K562 (cell line): Measurements from ENCODE around the gene TRIM27. TPM values are rescaled to one million over a fixed set of nuclear protein-coding genes. Genes with fewer than 3 reads are reported as not detected.

Experiments used
- DNMT1 ChIP-seq: fragments of 450-650 bp; IDR thresholded peaks from 2 replicates; pipeline ENCODE4 v1.6.1; 2016; ENCODE audit warnings: antibody characterized with exemption, mild to moderate bottlenecking
- MCM7 ChIP-seq, 2 experiments: fragments of 450-650 bp; IDR thresholded peaks; 2 replicates each; pipeline ENCODE4 v1.6.1; 2016 to 2018
- NEUROD1 ChIP-seq: fragments of 150-350 bp; IDR thresholded peaks from 2 replicates; pipeline ENCODE4 v1.6.1; 2014; ENCODE audit warnings: borderline replicate concordance, low read length, low read depth; ENCODE audit not compliant: partially characterized antibody
- NFIX ChIP-seq: fragments of 250-450 bp; sonication (Bioruptor Pico); IDR thresholded peaks from 2 replicates; pipeline ENCODE4 v1.4.0; 2020; ENCODE audit warnings: low read depth, mild to moderate bottlenecking, moderate library complexity
- NR4A1 ChIP-seq, 2 experiments: fragments of 250-450 bp in 1 of 2; fragments of 450-650 bp in 1 of 2; sonication (Bioruptor Pico) in 1 of 2; IDR thresholded peaks; 2 replicates each; pipeline versions ENCODE4 v1.4.0 to v1.6.1; 2016 to 2020; ENCODE audit warnings: mild to moderate bottlenecking in 2 of 2, missing compliant biosample characterization in 1 of 2, missing genetic modification characterization in 1 of 2, moderate library complexity in 1 of 2
- PBX2 ChIP-seq, 2 experiments: IDR thresholded peaks in 1 of 2; conservative IDR thresholded peaks in 1 of 2; 2 replicates each; pipeline ENCODE4 v1.6.1; 2016; ENCODE audit warnings: low read depth in 2 of 2, mild to moderate bottlenecking in 1 of 2, missing compliant biosample characterization in 1 of 2, missing genetic modification characterization in 1 of 2, moderate library complexity in 1 of 2
- PURB ChIP-seq: sonication (generic); formaldehyde crosslinking; IDR thresholded peaks from 2 replicates; pipeline ENCODE4 v1.9.0; 2021; ENCODE audit warnings: low read depth, mild to moderate bottlenecking, missing genetic modification reagents
- SMAD2 ChIP-seq: fragments of 150-350 bp; IDR thresholded peaks from 2 replicates; pipeline ENCODE4 v1.6.1; 2014; ENCODE audit warnings: low read depth, mild to moderate bottlenecking, low read length
- SP1 ChIP-seq: sonication (generic); formaldehyde crosslinking; IDR thresholded peaks from 2 replicates; pipeline ENCODE4 v1.8.1; 2022; ENCODE audit warnings: mild to moderate bottlenecking, missing genetic modification reagents
- TCFL5 ChIP-seq: fragments of 250-450 bp; sonication (Bioruptor Pico); conservative IDR thresholded peaks from 2 replicates; pipeline ENCODE4 v1.6.1; 2021; ENCODE audit warnings: mild to moderate bottlenecking, moderate library complexity, matching md5 sums
- ZNF140 ChIP-seq: fragments of 250-450 bp; sonication (Bioruptor Pico); IDR thresholded peaks from 2 replicates; pipeline ENCODE4 v1.8.0; 2021; ENCODE audit warnings: moderate library complexity, mild to moderate bottlenecking, inconsistent platforms
- ZNF184 ChIP-seq: sonication (generic); formaldehyde crosslinking; IDR thresholded peaks from 2 replicates; pipeline ENCODE4 v1.5.0; 2020; ENCODE audit warnings: missing genetic modification reagents
- ZNF232 ChIP-seq: sonication (generic); formaldehyde crosslinking; IDR thresholded peaks from 2 replicates; pipeline ENCODE4 v1.8.0; 2022; ENCODE audit warnings: mild to moderate bottlenecking, missing genetic modification reagents
- ZNF561 ChIP-seq: fragments of 450-650 bp; formaldehyde crosslinking; conservative IDR thresholded peaks from 2 replicates; pipeline ENCODE4 v1.4.0; 2020; ENCODE audit warnings: mild to moderate bottlenecking, moderate library complexity
- ZNF589 ChIP-seq: fragments of 200-800 bp; sonication (Bioruptor generic); IDR thresholded peaks from 2 replicates; pipeline ENCODE4 v1.6.1; 2016; ENCODE audit warnings: low read depth, missing genetic modification characterization, missing compliant biosample characterization
- ZNF77 ChIP-seq: fragments of 250-450 bp; sonication (Bioruptor Pico); IDR thresholded peaks from 2 replicates; pipeline ENCODE4 v1.5.0; 2020
- polyA plus RNA-seq, 8 experiments: library from polyadenylated mRNA; depleted of rRNA in 4 of 8; stranded (reverse) in 5 of 8; unstranded in 3 of 8; fragments of >200 nt; fragmentation: Nextera tagmentation in 2 of 8; fragmentation: Illumina TruSeq in 1 of 8; extraction: Ambion mirVana in 2 of 8; extraction: Trizol in 1 of 8; gene quantifications; 2 replicates each; pipeline versions ENCODE4 v1.2.1 to v1.2.3, GENCODE V29; 2011 to 2014; ENCODE audit warnings: inconsistent platforms in 1 of 8, missing spikeins in 1 of 8
- total RNA-seq, 7 experiments: library from RNA; depleted of rRNA in 6 of 7; stranded (reverse); fragments of >200 nt in 6 of 7; fragmentation: Illumina TruSeq in 2 of 7; extraction: Trizol in 2 of 7; gene quantifications; 2 replicates each; pipeline versions ENCODE4 v1.2.1 to v1.2.3, GENCODE V29; 2011 to 2021; ENCODE audit warnings: low replicate concordance in 1 of 7
- TF ChIP-seq, protein P1 (sequence below): sonication (generic); formaldehyde crosslinking; IDR thresholded peaks from 2 replicates; pipeline ENCODE4 v1.8.1; 2022; ENCODE audit warnings: missing genetic modification reagents
- TF ChIP-seq, protein P2 (sequence below): sonication (generic); formaldehyde crosslinking; IDR thresholded peaks from 2 replicates; pipeline ENCODE4 v1.8.0; 2022; ENCODE audit warnings: missing genetic modification reagents, mild to moderate bottlenecking, borderline replicate concordance
- TF ChIP-seq, protein P3 (sequence below): fragments of 450-650 bp; conservative IDR thresholded peaks from 2 replicates; pipeline ENCODE4 v1.6.1; 2016; ENCODE audit warnings: missing genetic modification characterization, low read depth, mild to moderate bottlenecking, control low read depth, missing compliant biosample characterization

TRIM27 gene
- total and polyA plus RNA-seq, 9 of the 15 experiments (the other 6 are each of a cell fraction or from before 2014, with no cell fraction given) = 37.7 to 235 (median 122) TPM

- TF ChIP-seq, protein P1, sequence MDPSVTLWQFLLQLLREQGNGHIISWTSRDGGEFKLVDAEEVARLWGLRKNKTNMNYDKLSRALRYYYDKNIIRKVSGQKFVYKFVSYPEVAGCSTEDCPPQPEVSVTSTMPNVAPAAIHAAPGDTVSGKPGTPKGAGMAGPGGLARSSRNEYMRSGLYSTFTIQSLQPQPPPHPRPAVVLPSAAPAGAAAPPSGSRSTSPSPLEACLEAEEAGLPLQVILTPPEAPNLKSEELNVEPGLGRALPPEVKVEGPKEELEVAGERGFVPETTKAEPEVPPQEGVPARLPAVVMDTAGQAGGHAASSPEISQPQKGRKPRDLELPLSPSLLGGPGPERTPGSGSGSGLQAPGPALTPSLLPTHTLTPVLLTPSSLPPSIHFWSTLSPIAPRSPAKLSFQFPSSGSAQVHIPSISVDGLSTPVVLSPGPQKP = no peak
- no peak for TF ChIP-seq ZNF561 (CRISPR knock-in tag)
- TF ChIP-seq PBX2 (CRISPR knock-in tag; IDR thresholded peaks at IDR 0.05; ENCODE audit: low read depth) = no peak
- TF ChIP-seq PBX2 (tag; conservative IDR thresholded peaks at IDR 0.05; ENCODE audit: low read depth) = no peak; the same call in 1 of the 2 replicates
- TF ChIP-seq NR4A1 (CRISPR knock-in tag; IDR thresholded peaks at IDR 0.05) = no peak; the same call in 1 of the 2 replicates
- TF ChIP-seq NR4A1 (tag; IDR thresholded peaks at IDR 0.05) = no peak
- no peak for TF ChIP-seq SMAD2
- peak; percentile 58; the same call in 1 of the 2 replicates for TF ChIP-seq SP1 (CRISPR knock-in tag)
- TF ChIP-seq, protein P2, sequence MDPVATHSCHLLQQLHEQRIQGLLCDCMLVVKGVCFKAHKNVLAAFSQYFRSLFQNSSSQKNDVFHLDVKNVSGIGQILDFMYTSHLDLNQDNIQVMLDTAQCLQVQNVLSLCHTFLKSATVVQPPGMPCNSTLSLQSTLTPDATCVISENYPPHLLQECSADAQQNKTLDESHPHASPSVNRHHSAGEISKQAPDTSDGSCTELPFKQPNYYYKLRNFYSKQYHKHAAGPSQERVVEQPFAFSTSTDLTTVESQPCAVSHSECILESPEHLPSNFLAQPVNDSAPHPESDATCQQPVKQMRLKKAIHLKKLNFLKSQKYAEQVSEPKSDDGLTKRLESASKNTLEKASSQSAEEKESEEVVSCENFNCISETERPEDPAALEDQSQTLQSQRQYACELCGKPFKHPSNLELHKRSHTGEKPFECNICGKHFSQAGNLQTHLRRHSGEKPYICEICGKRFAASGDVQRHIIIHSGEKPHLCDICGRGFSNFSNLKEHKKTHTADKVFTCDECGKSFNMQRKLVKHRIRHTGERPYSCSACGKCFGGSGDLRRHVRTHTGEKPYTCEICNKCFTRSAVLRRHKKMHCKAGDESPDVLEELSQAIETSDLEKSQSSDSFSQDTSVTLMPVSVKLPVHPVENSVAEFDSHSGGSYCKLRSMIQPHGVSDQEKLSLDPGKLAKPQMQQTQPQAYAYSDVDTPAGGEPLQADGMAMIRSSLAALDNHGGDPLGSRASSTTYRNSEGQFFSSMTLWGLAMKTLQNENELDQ (CRISPR knock-in tag) = no peak
- no peak for TF ChIP-seq ZNF140 (CRISPR knock-in tag)
- TF ChIP-seq ZNF77 (CRISPR knock-in tag) = no peak
- TF ChIP-seq ZNF589 (CRISPR knock-in tag) = no peak; the same call in 1 of the 2 replicates
- no peak; the same call in 1 of the 2 replicates for TF ChIP-seq DNMT1
- TF ChIP-seq, protein P3, sequence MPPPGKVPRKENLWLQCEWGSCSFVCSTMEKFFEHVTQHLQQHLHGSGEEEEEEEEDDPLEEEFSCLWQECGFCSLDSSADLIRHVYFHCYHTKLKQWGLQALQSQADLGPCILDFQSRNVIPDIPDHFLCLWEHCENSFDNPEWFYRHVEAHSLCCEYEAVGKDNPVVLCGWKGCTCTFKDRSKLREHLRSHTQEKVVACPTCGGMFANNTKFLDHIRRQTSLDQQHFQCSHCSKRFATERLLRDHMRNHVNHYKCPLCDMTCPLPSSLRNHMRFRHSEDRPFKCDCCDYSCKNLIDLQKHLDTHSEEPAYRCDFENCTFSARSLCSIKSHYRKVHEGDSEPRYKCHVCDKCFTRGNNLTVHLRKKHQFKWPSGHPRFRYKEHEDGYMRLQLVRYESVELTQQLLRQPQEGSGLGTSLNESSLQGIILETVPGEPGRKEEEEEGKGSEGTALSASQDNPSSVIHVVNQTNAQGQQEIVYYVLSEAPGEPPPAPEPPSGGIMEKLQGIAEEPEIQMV (tag) = no peak
- peak; percentile 53 for TF ChIP-seq NEUROD1
- TF ChIP-seq NFIX (CRISPR knock-in tag) = no peak
- no peak for TF ChIP-seq ZNF232 (CRISPR knock-in tag)
- no peak for TF ChIP-seq PURB (CRISPR knock-in tag)
- TF ChIP-seq ZNF184 (CRISPR knock-in tag) = no peak
- no peak for TF ChIP-seq MCM7 (IDR thresholded peaks at IDR 0.05)
- TF ChIP-seq TCFL5 (CRISPR knock-in tag) = no peak
Measured at GRCh38 chr6:28943557-28944411, 20.0 kb upstream of the TRIM27 start (continued).
